PFSK-1 (cell line): ENCODE results near the gene ENG.

Experiments
- POLR2AphosphoS5 ChIP-seq: IDR thresholded peaks from 2 replicates; pipeline ENCODE4 v1.6.1; 2012; ENCODE audit warnings: low read depth, mild to moderate bottlenecking, control low read depth, low read length, moderate library complexity
- SIN3A ChIP-seq: IDR thresholded peaks from 2 replicates; pipeline ENCODE4 v1.6.1; 2012; ENCODE audit warnings: mild to moderate bottlenecking, low read length, moderate library complexity, borderline replicate concordance; ENCODE audit not compliant: insufficient read depth
- TAF1 ChIP-seq: IDR thresholded peaks from 2 replicates; pipeline ENCODE4 v1.6.1; 2012; ENCODE audit warnings: low read length, control low read depth, borderline replicate concordance; ENCODE audit not compliant: insufficient read depth
- TF ChIP-seq, protein P1 (sequence below), 2 experiments: IDR thresholded peaks; 2 replicates each; pipeline versions ENCODE4 v1.6.1 to v1.8.0; 2011 to 2012; ENCODE audit warnings: low read depth in 2 of 2, low read length in 2 of 2, control low read depth in 1 of 2, inconsistent platforms in 1 of 2, mild to moderate bottlenecking in 1 of 2, moderate library complexity in 1 of 2; ENCODE audit not compliant: insufficient read depth in 1 of 2

DNA sequence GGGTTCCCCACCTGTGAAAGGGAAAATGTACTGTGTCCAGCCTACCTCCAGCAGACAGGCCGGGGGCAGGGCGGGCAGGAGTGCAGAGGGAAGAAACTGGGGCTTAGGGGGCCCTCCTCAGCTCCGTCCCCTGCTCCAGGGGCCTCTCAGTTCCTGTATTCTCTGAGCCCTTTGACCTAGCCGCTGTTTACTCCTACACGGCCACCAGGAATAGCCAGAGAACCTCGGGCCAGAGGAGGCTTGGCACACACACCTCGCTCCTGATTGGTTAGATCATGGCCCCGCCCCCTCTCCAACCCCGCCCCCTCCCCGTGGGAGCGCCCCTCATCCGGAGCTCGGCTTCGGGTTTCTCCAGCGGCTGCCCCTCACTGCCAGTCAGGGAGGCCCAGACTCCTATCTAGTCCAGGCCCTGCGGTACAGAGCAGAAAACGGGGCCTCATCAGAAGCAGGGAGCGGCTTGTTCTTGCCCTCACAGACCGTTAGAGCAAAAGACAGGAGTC is 42.8 kb upstream of the ENG start:
- no peak for TF ChIP-seq TAF1
- TF ChIP-seq, protein P1, sequence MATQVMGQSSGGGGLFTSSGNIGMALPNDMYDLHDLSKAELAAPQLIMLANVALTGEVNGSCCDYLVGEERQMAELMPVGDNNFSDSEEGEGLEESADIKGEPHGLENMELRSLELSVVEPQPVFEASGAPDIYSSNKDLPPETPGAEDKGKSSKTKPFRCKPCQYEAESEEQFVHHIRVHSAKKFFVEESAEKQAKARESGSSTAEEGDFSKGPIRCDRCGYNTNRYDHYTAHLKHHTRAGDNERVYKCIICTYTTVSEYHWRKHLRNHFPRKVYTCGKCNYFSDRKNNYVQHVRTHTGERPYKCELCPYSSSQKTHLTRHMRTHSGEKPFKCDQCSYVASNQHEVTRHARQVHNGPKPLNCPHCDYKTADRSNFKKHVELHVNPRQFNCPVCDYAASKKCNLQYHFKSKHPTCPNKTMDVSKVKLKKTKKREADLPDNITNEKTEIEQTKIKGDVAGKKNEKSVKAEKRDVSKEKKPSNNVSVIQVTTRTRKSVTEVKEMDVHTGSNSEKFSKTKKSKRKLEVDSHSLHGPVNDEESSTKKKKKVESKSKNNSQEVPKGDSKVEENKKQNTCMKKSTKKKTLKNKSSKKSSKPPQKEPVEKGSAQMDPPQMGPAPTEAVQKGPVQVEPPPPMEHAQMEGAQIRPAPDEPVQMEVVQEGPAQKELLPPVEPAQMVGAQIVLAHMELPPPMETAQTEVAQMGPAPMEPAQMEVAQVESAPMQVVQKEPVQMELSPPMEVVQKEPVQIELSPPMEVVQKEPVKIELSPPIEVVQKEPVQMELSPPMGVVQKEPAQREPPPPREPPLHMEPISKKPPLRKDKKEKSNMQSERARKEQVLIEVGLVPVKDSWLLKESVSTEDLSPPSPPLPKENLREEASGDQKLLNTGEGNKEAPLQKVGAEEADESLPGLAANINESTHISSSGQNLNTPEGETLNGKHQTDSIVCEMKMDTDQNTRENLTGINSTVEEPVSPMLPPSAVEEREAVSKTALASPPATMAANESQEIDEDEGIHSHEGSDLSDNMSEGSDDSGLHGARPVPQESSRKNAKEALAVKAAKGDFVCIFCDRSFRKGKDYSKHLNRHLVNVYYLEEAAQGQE (IDR thresholded peaks at IDR 0.05; ENCODE audit: insufficient read depth in 1 of 2, low read depth in 2 of 2, low read length in 2 of 2), result no peak
- TF ChIP-seq SIN3A, result 0 out of 2 replicates have a peak, but pooled peaks have one; percentile 69
- peak; percentile 42; the same call in 1 of the 2 replicates for TF ChIP-seq POLR2AphosphoS5
